Measurements from ENCODE around the gene C1orf159. TPM values are rescaled to one million over a fixed set of nuclear protein-coding genes. Genes with fewer than 3 reads are reported as not detected.

C1orf159 gene
- total and polyA plus RNA-seq, 9 of the 15 experiments (the other 6 are each of a cell fraction or from before 2014, with no cell fraction given), result 0.28 to 54.9 (median 10.6) TPM

DNA sequence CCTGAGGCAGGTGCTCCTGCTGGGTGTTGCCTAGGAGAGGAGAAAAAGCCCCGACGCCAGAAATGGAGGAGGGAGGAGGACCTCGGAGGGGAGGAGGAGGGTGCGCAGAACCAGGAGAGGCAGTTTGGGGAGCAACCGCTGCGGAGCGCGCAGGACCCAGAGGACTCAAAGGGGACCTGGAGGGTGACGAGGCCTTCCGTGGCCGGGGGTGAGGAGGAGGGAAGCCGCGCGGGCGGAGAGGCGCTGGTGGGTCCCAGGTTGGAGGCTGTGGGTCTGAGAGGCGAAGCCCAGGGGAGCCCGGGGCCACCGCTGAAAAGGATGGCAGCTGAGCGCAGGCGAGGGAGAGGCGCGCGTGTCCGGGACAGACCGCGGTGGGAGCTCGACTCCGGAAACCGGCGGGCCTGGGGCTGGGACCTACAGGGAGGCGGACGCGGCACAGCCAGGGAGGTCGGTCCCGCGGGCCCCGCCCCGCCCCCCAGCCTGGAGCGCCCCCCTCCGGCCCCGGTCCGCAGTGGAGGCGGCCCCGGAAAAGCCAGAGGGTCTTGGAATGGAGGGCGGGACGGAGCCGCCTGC lies 56.9 kb downstream of the C1orf159 start (continued):
- TF ChIP-seq, protein P1, sequence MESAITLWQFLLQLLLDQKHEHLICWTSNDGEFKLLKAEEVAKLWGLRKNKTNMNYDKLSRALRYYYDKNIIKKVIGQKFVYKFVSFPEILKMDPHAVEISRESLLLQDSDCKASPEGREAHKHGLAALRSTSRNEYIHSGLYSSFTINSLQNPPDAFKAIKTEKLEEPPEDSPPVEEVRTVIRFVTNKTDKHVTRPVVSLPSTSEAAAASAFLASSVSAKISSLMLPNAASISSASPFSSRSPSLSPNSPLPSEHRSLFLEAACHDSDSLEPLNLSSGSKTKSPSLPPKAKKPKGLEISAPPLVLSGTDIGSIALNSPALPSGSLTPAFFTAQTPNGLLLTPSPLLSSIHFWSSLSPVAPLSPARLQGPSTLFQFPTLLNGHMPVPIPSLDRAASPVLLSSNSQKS (CRISPR knock-in tag; IDR thresholded peaks at IDR 0.05), result no peak
- TF ChIP-seq, protein P2, sequence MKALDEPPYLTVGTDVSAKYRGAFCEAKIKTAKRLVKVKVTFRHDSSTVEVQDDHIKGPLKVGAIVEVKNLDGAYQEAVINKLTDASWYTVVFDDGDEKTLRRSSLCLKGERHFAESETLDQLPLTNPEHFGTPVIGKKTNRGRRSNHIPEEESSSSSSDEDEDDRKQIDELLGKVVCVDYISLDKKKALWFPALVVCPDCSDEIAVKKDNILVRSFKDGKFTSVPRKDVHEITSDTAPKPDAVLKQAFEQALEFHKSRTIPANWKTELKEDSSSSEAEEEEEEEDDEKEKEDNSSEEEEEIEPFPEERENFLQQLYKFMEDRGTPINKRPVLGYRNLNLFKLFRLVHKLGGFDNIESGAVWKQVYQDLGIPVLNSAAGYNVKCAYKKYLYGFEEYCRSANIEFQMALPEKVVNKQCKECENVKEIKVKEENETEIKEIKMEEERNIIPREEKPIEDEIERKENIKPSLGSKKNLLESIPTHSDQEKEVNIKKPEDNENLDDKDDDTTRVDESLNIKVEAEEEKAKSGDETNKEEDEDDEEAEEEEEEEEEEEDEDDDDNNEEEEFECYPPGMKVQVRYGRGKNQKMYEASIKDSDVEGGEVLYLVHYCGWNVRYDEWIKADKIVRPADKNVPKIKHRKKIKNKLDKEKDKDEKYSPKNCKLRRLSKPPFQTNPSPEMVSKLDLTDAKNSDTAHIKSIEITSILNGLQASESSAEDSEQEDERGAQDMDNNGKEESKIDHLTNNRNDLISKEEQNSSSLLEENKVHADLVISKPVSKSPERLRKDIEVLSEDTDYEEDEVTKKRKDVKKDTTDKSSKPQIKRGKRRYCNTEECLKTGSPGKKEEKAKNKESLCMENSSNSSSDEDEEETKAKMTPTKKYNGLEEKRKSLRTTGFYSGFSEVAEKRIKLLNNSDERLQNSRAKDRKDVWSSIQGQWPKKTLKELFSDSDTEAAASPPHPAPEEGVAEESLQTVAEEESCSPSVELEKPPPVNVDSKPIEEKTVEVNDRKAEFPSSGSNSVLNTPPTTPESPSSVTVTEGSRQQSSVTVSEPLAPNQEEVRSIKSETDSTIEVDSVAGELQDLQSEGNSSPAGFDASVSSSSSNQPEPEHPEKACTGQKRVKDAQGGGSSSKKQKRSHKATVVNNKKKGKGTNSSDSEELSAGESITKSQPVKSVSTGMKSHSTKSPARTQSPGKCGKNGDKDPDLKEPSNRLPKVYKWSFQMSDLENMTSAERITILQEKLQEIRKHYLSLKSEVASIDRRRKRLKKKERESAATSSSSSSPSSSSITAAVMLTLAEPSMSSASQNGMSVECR (CRISPR knock-in tag; IDR thresholded peaks at IDR 0.05), result peak; percentile 11; the same call in 1 of the 2 replicates
- TF ChIP-seq ZNF41 (CRISPR knock-in tag; conservative IDR thresholded peaks at IDR 0.05), result no peak
- no peak for TF ChIP-seq NR1H2 (CRISPR knock-in tag; IDR thresholded peaks at IDR 0.05)
- no peak for TF ChIP-seq ZNF668 (CRISPR knock-in tag; IDR thresholded peaks at IDR 0.05)
- peak; percentile 79 for TF ChIP-seq POLR2G (IDR thresholded peaks at IDR 0.05; ENCODE audit: low read depth, low read length)
- no peak; a peak in 1 of 4 replicates for TF ChIP-seq TEAD1 (CRISPR knock-in tag; IDR thresholded peaks at IDR 0.05)
- no peak for TF ChIP-seq ZKSCAN1 (IDR thresholded peaks at IDR 0.05; ENCODE audit: low read depth, low read length)
- TF ChIP-seq MTA3 (IDR thresholded peaks at IDR 0.05; ENCODE audit: borderline replicate concordance), result peak; percentile 73; the same call in 1 of the 2 replicates
- no peak for TF ChIP-seq BRF1 (IDR thresholded peaks at IDR 0.05; ENCODE audit: borderline replicate concordance, extremely low read depth, insufficient read length)
- TF ChIP-seq DDX20 (tag; IDR thresholded peaks at IDR 0.05; ENCODE audit: low read depth), result no peak
- TF ChIP-seq ZNF695 (CRISPR knock-in tag; IDR thresholded peaks at IDR 0.05), result no peak
- TF ChIP-seq, protein P3, sequence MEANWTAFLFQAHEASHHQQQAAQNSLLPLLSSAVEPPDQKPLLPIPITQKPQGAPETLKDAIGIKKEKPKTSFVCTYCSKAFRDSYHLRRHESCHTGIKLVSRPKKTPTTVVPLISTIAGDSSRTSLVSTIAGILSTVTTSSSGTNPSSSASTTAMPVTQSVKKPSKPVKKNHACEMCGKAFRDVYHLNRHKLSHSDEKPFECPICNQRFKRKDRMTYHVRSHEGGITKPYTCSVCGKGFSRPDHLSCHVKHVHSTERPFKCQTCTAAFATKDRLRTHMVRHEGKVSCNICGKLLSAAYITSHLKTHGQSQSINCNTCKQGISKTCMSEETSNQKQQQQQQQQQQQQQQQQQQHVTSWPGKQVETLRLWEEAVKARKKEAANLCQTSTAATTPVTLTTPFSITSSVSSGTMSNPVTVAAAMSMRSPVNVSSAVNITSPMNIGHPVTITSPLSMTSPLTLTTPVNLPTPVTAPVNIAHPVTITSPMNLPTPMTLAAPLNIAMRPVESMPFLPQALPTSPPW (CRISPR knock-in tag; IDR thresholded peaks at IDR 0.05), result peak; percentile 87
- 0 out of 2 replicates have a peak, but pooled peaks have one; percentile 22 for TF ChIP-seq MTA1 (IDR thresholded peaks at IDR 0.05; ENCODE audit: borderline replicate concordance)
- TF ChIP-seq NCOR1 (IDR thresholded peaks at IDR 0.05), result no peak
- no peak for TF ChIP-seq MEF2A (IDR thresholded peaks at IDR 0.05; ENCODE audit: control insufficient read depth, low read depth, low read length)
- TF ChIP-seq SIN3B (IDR thresholded peaks at IDR 0.05; ENCODE audit: low read depth), result no peak
- TF ChIP-seq, protein P4, sequence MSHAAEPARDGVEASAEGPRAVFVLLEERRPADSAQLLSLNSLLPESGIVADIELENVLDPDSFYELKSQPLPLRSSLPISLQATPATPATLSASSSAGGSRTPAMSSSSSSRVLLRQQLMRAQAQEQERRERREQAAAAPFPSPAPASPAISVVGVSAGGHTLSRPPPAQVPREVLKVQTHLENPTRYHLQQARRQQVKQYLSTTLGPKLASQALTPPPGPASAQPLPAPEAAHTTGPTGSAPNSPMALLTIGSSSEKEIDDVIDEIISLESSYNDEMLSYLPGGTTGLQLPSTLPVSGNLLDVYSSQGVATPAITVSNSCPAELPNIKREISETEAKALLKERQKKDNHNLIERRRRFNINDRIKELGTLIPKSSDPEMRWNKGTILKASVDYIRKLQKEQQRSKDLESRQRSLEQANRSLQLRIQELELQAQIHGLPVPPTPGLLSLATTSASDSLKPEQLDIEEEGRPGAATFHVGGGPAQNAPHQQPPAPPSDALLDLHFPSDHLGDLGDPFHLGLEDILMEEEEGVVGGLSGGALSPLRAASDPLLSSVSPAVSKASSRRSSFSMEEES (CRISPR knock-in tag; IDR thresholded peaks at IDR 0.05), result no peak
